Measurements from ENCODE around the gene FZD4.

GRCh38 chr11:86957976-86958646, 2.9 kb upstream of the FZD4 start:
- TF ChIP-seq CTCF (IDR thresholded peaks at IDR 0.05) (no peak), POLR2A (IDR thresholded peaks at IDR 0.05) (no peak), POLR2AphosphoS5 (IDR thresholded peaks at IDR 0.05; ENCODE audit: insufficient read depth in 1 of 2, low read depth in 1 of 2) (no peak)
